OCI-LY3 (cell line): ENCODE data around the gene ADAP1.

Source experiments
- H2AFZ ChIP-seq: fragments of 200-600, 300-600 bp; shearing (Covaris generic); 2 replicates; pipeline ENCODE4 v1.6.0; 2014; ENCODE audit warnings: antibody characterized with exemption, low read depth, low read length
- H3K27ac ChIP-seq: fragments of 200-600, 300-600 bp; sonication (generic); 2 replicates; pipeline ENCODE4 v1.5.1; 2014; ENCODE audit warnings: mild to moderate bottlenecking, low read length, moderate library complexity, mixed read lengths
- H3K27me3 ChIP-seq: fragments of 200-600, 300-600 bp; sonication (generic); 2 replicates; pipeline ENCODE4 v1.6.1; 2014; ENCODE audit warnings: low read depth, low read length, mixed read lengths
- H3K36me3 ChIP-seq: fragments of 200-600, 300-600 bp; sonication (generic); replicated peaks from 2 replicates; pipeline ENCODE3; 2014; ENCODE audit warnings: low read depth, low read length, mixed read lengths
- H3K4me1 ChIP-seq: fragments of 300-600, 200-600 bp; sonication (generic); 2 replicates; pipeline ENCODE4 v1.6.1; 2014; ENCODE audit warnings: low read length, mixed read lengths
- H3K4me2 ChIP-seq: fragments of 200-600, 300-600 bp; sonication (generic); 2 replicates; pipeline ENCODE4 v1.6.1; 2014; ENCODE audit warnings: low read length, mixed read lengths
- H3K4me3 ChIP-seq: fragments of 300-600, 200-600 bp; sonication (generic); 2 replicates; pipeline ENCODE4 v1.5.1; 2014; ENCODE audit warnings: antibody characterized with exemption, mild to moderate bottlenecking, low read length, moderate library complexity
- H3K79me2 ChIP-seq: fragments of 300-600, 200-600 bp; shearing (Covaris generic); 2 replicates; pipeline ENCODE4 v1.6.1; 2014; ENCODE audit warnings: mild to moderate bottlenecking, low read length, mixed read lengths
- H3K9ac ChIP-seq: fragments of 300-600, 200-600 bp; shearing (Covaris generic); 2 replicates; pipeline ENCODE4 v1.6.0; 2014; ENCODE audit warnings: mild to moderate bottlenecking, low read length, moderate library complexity
- H3K9me3 ChIP-seq: fragments of 200-600, 300-600 bp; shearing (Covaris generic); 2 replicates; pipeline ENCODE4 v1.6.1; 2014; ENCODE audit warnings: low read length, mixed read lengths; ENCODE audit not compliant: insufficient read depth
- H4K20me1 ChIP-seq: fragments of 200-600, 300-600 bp; sonication (generic); 2 replicates; pipeline ENCODE4 v1.6.1; 2016; ENCODE audit warnings: low read length, mixed read lengths; ENCODE audit not compliant: insufficient read depth
- EZH2phosphoT487 ChIP-seq: fragments of 200-600 bp; shearing (Covaris generic); IDR thresholded peaks from 2 replicates; pipeline ENCODE4 v1.6.1; 2018; ENCODE audit warnings: antibody characterized with exemption, mixed run types, low read depth
- TF ChIP-seq, protein P1 (sequence below): fragments of 200-600, 300-600 bp; sonication (generic); IDR thresholded peaks from 2 replicates; pipeline ENCODE4 v1.5.1; 2014; ENCODE audit warnings: antibody characterized with exemption, low read length, low read depth

Gene ADAP1

DNA sequence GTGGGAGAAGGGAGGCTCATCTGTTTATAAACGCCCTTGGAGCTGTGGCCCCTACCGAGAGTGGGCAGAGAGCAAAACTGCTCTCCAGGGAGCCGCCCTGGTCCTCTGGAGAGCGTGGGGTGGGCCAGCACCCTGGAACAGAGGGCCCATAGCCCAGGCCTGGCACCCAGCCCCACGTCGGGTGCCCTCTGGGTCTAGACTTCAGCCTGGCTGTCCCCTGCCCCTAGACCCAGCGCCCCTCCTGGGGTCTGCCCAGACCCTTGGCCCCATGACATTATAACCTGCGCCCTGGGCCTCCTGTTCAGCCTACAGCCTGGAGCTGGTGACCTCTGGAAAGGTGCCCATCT is 53.5 kb downstream of the ADAP1 start:
- Histone ChIP-seq H3K36me3 (no peaks in the 10 kb centered on the region), H3K27ac (no peak overlapping the region), H3K9ac (no peak overlapping the region), H3K4me3 (no peak overlapping the region), H3K79me2 (no peaks in the 10 kb centered on the region), H3K9me3 (no peaks in the 10 kb centered on the region), H3K27me3 (no peaks in the 10 kb centered on the region), H3K4me1 (no peaks in the 10 kb centered on the region), H4K20me1 (no peaks in the 10 kb centered on the region), H3K4me2 (no peak overlapping the region), H2AFZ (no peak overlapping the region)
- TF ChIP-seq, protein P1, sequence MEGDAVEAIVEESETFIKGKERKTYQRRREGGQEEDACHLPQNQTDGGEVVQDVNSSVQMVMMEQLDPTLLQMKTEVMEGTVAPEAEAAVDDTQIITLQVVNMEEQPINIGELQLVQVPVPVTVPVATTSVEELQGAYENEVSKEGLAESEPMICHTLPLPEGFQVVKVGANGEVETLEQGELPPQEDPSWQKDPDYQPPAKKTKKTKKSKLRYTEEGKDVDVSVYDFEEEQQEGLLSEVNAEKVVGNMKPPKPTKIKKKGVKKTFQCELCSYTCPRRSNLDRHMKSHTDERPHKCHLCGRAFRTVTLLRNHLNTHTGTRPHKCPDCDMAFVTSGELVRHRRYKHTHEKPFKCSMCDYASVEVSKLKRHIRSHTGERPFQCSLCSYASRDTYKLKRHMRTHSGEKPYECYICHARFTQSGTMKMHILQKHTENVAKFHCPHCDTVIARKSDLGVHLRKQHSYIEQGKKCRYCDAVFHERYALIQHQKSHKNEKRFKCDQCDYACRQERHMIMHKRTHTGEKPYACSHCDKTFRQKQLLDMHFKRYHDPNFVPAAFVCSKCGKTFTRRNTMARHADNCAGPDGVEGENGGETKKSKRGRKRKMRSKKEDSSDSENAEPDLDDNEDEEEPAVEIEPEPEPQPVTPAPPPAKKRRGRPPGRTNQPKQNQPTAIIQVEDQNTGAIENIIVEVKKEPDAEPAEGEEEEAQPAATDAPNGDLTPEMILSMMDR: no peak

DNA sequence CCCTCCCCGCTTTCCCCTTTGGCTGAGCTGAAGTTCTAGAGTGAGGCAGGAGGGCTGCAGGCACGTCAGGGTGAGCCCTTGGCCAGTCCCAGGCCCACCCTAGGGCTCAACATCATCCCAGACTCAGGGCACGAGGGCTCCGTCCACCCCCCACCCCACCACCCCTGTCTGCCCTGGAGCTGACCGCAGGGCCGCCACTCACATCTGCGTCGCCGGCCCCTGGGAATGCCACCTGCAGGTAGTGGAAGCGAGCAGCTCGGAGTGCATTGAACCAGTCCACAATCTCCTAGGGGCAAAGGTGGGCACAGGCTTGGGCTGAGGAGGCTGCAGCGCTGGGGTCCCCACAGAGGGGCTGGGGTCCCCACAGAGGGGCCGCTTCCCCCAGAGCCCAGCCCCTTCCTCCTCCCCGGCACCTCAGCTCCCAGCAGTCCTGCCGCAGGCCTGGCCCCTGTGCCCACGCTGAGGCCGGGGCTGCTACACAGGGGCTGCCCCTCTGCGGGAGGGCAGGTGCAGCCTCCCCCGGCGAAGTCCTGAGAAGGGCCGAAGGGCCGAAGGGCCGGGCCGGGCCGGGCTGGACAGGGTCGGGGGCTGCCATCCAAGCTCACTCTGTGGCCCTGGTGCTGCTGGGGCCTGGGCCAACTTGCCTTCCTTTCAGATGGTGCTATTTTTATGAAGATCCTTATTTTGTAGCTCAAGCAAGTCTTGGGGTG is 54.0 kb downstream of the ADAP1 start:
- no peaks in the 10 kb centered on the region for H3K27me3 ChIP-seq
- H3K4me3 ChIP-seq: no peak overlapping the region
- no peaks in the 10 kb centered on the region for H3K36me3 ChIP-seq
- no peaks in the 10 kb centered on the region for H4K20me1 ChIP-seq
- TF ChIP-seq, protein P1: no peak
- no peak for TF ChIP-seq EZH2phosphoT487
- H3K9me3 ChIP-seq: no peaks in the 10 kb centered on the region
- H3K9ac ChIP-seq: no peak overlapping the region
- H3K79me2 ChIP-seq: no peaks in the 10 kb centered on the region
- H3K4me2 ChIP-seq: no peak overlapping the region
- no peak overlapping the region for H2AFZ ChIP-seq
- no peaks in the 10 kb centered on the region for H3K4me1 ChIP-seq
- H3K27ac ChIP-seq: no peak overlapping the region

DNA sequence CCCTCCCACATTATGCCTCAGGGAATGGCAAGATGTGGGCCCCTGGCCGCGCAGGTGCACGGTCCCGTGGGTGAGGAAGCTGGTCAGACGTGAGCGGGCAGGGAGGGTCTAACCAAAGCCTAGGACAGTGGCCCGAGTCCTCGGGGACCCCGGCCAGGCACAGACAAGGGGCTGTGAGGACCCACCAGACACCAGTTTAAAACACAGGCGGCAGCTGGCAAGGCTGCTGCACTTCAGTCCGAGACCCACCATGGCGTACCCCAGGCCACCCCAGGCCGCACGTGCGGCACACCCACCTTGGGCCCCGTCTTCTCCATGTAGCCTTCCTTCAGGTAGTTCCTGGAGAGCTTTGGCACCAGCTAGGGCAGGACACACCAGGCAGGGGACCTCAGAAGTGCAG is 54.7 kb downstream of the ADAP1 start:
- no peak overlapping the region for H3K27ac ChIP-seq
- H3K9ac ChIP-seq: no peak overlapping the region
- H3K4me3 ChIP-seq: no peak overlapping the region
- H3K27me3 ChIP-seq: no peaks in the 10 kb centered on the region
- TF ChIP-seq EZH2phosphoT487: no peak
- TF ChIP-seq, protein P1: no peak
- no peaks in the 10 kb centered on the region for H4K20me1 ChIP-seq
- no peak overlapping the region for H3K4me2 ChIP-seq
- no peaks in the 10 kb centered on the region for H3K9me3 ChIP-seq
- no peaks in the 10 kb centered on the region for H3K79me2 ChIP-seq
- no peaks in the 10 kb centered on the region for H3K4me1 ChIP-seq
- no peaks in the 10 kb centered on the region for H3K36me3 ChIP-seq
- no peak overlapping the region for H2AFZ ChIP-seq

DNA sequence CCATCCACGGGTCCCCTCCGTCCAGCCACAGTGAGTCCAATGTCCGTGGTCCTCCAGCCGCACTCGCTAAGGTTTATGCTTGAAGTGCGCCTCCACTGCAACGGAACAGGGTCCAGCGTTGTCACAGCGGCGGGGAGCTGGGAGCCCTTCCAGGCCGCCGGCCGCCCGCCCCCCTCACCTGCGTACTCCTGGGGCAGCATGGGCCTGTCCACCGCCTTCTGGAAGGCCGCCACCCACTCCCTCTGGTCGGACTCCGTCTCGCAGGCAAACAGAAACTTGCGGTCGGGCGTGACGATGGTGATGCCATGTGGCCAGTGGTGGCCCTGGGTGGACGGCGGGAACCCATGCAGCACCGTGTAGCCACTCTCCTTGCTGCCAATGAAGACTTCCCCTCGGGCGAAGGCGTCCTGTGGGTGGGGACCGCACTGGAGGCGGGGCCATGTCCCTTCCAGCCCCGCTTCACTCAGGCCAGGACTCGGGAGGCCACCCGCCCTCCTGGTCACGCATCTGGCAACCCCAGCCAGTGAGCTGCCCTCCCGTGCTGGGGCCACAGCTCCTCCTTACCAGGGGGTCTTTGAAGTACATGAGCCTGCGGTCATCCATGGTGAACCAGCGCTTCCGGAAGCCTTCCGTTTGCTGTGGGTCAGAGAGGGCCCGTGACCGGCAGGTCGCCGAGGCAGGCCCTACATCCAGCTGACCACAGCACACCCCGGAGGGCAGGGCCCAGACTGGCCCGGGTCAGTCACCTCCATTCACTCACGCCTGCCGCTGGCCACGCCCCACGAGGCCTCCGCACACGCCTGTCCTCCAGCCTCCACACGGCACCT is 55.4 kb downstream of the ADAP1 start:
- H3K27ac ChIP-seq: no peak overlapping the region
- no peaks in the 10 kb centered on the region for H3K79me2 ChIP-seq
- H2AFZ ChIP-seq: no peak overlapping the region
- H3K4me3 ChIP-seq: no peak overlapping the region
- H3K36me3 ChIP-seq: no peaks in the 10 kb centered on the region
- no peaks in the 10 kb centered on the region for H3K4me1 ChIP-seq
- no peak overlapping the region for H3K4me2 ChIP-seq
- no peaks in the 10 kb centered on the region for H3K9me3 ChIP-seq
- no peaks in the 10 kb centered on the region for H4K20me1 ChIP-seq
- no peaks in the 10 kb centered on the region for H3K27me3 ChIP-seq
- TF ChIP-seq EZH2phosphoT487: no peak
- TF ChIP-seq, protein P1: no peak
- no peak overlapping the region for H3K9ac ChIP-seq
